Stimulated activated CD8-positive, alpha-beta memory T cell treated with anti-CD3 and anti-CD28 coated beads, Interleukin-4, amount 100 ng/mL, for 48 hours (primary cell): ENCODE data around the gene CDH12.
"Not testable (repeated sequence)": the region's sequence is repeated elsewhere in the genome, so short reads cannot be mapped to it uniquely, and the experiment has no call there.

Experiments
- DNase-seq: peaks from one replicate; pipeline ENCODE4 v3.0.0-alpha.2; 2020

Gene CDH12

DNA sequence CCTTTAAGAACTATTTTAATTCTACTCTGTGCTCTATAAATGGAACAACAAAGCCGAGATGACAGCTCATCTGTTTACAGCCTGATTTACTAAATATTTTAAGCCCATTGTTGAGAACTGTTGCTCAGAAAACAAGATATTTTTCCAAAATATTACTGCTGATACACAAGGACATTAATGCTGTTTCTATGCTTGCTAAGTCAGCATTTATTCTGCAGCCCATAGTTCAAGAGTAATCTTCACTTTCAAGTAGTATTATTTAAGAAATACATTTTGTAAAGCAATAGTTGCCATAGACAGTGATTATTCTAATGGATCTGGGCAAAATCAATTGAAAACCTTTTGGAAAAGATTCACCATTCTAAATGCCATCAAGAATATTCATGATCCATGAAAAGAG, 208.3 kb downstream of the CDH12 start:
- no peak for DNase-seq

- DNase-seq, result no peak
These were observed 209.8 kb downstream of the CDH12 start for GRCh38 chr5:22643356-22643755.

DNA sequence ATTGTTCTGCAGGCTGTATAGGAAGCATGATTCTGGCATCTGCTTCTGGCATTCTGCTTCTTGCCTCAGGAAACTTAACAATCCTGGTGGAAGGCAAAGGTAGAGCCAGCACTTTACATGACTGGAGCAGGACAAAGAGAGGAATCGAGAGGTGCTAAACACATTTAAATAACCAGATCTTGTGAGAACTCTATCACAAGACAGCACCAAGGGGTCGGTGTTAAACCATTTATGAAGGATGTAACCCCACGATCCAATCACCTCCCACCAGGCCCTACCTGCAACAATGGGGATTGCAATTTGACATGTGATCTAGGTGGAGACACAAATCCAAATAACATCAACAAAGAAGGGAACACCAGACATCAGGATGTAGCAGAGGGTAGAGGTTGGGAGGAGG, 221.5 kb downstream of the CDH12 start:
- no peak for DNase-seq

DNA sequence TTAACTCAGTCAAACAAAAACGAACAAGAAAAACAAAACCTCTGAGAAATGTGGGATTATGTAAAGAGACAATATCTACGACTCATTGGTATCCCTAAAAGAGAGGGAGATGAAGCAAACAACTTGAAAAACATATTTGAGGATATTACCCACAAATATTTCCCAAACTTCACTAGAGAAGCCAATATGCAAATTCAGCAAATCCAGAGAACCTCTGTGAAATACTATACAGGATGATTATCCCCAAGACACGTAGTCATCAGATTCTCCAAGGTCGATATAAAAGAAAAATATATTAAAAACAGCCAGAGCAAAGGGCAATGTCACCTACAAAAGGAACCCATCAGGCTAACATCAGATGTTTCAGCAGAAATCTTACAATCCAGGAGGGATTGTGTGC, 226.1 kb downstream of the CDH12 start:
- no peak for DNase-seq

DNA sequence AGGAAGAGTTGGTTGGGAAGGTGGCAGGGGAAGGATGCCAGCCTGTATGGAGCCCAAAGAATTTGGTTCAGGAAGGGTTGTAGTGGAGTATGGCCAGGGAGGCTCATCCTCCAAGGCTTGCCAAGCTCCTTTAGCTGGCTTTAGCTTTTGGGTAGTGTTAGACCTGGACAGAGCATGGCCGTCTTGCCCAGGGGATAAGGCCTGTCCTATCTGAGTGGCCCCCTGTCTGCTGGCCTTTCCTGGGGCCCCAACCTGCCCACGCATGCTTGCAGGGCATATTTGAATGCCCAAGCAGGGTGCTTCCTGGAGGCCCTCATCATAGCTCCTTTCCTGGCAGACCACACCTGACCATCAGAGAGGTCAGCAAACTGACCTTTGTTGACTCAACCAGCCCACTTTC, 227.7 kb downstream of the CDH12 start:
- DNase-seq, result no peak

- DNase-seq, result no peak
These were observed 232.1 kb downstream of the CDH12 start for GRCh38 chr5:22621084-22621483.

- no peak for DNase-seq
These were observed 237.2 kb downstream of the CDH12 start for GRCh38 chr5:22615964-22616363.

GRCh38 chr5:22614486-22615094, 238.6 kb downstream of the CDH12 start:
- no peak for DNase-seq

- no peak for DNase-seq
These were observed 240.2 kb downstream of the CDH12 start for GRCh38 chr5:22612928-22613327.

- no peak for DNase-seq
These were observed 241.8 kb downstream of the CDH12 start for GRCh38 chr5:22611327-22611726.

DNA sequence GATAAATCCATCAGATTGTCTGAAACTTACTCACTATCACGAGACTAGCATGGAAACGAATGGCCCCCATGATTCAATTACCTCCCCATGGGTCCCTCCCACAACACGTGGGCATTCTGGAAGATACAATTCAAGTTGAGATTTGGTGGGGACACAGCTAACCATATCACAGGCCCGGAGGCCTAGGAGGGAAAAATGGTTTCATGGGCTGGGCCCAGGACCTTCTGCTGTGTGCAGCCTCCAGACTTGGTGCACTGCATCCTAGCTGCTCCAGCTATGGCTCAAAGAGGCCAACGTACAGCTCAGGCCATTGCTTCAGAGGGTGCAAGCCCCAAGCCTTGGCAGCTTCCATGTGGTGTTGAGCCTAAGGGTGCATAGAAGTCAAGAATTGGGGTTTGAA, 245.6 kb downstream of the CDH12 start:
- DNase-seq, result not testable (repeated sequence)

- no peak for DNase-seq
These were observed 247.7 kb downstream of the CDH12 start for GRCh38 chr5:22605473-22605872.

DNA sequence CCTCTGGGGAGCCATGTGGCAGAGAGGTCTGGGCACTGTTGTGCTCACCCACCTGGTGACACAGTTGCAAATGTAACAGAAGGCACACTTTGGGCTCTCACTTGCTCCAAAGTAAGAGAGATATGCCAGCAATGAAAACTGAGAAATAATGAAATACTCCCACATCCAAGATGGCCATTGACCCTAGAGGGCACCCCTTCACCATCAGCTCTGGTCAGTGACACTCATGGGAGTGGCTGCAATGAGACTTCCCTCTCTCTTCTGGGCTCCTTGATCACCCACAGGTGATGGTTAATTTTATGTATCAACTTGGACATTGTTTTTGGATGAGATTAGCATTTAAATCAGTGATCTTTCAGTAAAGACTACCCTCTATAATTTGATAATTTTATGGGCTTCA, 248.4 kb downstream of the CDH12 start:
- DNase-seq, result no peak

- DNase-seq, result no peak
These were observed 254.3 kb downstream of the CDH12 start for GRCh38 chr5:22598796-22599195.

DNA sequence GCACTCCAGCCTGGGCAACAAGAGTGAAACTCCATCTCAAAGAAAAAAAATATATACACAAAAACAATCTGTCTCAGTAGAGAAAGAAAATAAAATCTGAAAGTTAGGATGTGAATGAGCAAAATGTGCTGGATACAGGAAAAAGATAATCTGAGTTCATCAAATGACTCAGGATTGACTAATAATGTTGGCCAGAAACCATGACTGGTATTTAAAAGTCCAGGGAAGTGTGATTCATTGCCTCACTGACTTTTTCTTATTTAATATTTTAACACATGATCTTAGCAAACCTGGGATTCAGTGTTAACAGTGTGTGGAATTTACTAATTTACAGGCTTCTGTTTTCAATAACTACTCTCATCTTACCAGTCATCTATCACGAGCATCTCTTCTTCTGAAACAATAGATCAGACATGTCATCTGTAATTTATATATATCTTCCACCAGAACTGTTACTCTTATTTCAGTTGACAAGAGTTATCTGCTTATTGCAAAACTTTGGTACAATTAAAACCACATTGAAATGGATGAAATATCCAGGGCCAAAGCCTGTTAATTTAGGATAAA, 256.7 kb downstream of the CDH12 start:
- no peak for DNase-seq

- DNase-seq, result no peak
These were observed 258.7 kb downstream of the CDH12 start for GRCh38 chr5:22594491-22594890.

- DNase-seq, result no peak
These were observed 259.6 kb downstream of the CDH12 start for GRCh38 chr5:22593592-22593991.

- DNase-seq, result no peak
These were observed 261.7 kb downstream of the CDH12 start for GRCh38 chr5:22591461-22591860.

DNA sequence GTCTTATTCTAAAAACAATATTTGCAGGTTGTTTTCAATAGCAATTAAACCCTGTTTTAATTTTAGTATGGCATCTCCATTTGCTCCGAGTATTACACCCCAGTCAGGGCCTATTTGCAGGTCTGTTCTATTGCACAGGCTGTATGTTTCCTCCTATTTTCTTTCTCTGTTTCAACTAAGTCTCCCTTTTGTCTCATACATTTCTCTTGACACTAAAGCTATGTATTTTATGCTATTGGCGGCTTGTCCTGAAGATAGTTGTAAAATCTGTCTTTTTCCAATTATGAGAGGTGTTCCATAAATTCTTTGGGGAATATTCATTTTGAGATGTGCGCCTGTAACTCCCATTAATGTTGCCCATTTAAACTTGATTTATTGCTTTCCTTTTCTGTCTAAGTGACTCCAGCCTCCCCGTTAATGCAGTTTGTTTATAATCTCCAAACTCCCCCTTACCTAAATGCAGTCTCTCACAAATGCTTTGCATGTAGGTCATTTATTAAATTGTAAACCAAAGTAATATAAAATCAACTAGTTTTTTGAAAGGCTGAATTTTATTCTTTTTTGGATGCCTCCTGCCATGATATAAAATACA, 262.4 kb downstream of the CDH12 start:
- DNase-seq, result no peak

- no peak for DNase-seq
These were observed 275.4 kb downstream of the CDH12 start for GRCh38 chr5:22577711-22578110.

DNA sequence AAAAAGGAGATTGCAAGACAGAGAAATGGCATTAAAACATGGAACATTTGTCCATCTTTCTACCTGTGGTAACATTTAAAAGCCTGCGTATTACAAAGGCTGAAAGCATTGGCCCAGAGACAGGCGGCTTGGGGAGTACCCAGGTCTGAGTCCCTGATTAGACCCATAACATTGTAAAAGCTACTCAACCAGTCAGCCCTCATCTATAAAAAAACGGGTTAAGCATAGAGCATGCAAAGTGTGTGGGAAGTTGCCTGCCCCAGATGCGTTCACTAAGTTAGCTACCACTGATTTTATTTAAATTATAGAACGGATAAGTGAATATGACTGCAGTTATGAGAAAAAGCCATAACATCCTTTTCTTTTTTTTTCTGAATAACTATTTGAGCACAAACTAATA, 276.1 kb downstream of the CDH12 start:
- DNase-seq, result no peak

GRCh38 chr5:22572941-22573340, 280.2 kb downstream of the CDH12 start:
- DNase-seq, result no peak

DNA sequence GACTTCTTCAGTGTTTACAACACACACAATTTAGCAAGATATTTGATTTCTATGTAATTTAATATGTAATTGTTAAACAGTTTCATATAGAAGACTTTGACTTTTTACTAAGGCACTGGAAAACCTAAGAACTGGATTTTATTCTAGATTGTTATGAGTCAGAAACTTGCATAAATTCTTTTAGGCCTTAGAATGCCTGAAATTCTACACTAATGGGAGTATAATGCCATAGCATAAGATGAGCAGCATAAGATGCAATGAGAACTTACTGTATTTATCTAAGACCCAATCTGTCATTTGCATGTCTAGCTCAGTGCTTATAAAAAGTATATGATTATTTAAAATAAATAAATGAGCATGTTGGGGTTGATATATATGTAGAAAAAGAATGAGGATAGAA, 285.2 kb downstream of the CDH12 start:
- DNase-seq, result no peak

DNA sequence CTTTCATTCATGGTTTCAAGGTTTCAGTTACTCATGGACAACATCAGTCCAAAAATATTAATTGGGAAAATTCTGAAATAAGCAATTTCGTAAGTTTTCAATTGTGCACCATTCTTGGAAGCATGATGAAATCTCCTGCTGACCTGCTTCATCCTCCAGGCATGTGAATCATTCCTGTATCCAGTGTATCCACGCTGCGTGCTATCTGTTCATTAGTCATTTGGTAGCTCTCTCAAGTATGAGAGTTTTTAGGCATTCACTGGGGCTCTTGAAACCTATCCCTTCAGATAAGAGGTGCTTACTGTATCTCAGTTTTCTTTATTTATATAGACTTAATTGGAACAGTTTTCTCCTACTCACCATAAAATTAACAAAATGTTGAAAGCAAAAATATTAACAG, 293.0 kb downstream of the CDH12 start:
- no peak for DNase-seq

DNA sequence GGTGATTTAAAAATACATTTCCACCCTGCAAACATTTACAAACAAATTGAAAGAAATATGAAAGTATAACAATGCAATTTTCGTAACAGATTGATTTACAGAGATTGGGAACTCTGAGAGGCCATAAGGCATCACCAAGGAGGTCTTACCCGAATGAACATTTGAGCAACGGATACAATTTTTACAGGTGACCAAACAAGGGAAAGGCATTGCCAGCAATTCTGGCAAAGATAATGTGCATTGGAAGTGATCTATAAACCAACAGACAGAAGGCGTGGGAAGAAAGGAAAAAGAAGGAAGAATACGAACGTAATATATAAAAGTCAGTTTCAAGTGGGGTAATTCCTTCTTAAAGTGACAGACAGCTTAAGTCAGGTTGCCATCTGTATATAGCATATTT, 295.9 kb downstream of the CDH12 start:
- DNase-seq, result no peak
